Prostate gland (tissue), 2 donors: Measurements from ENCODE around the gene AGFG1.

ENCODE experiments used
- POLR2AphosphoS5 ChIP-seq: sonication (generic); formaldehyde crosslinking; IDR thresholded peaks from one replicate; pipeline ENCODE4 v1.6.1; 2017; ENCODE audit warnings: antibody characterized with exemption
- TF ChIP-seq, protein P1 (sequence below), 4 experiments: fragments of 200-600 bp in 2 of 4; fragments of 450-650 bp in 2 of 4; sonication (generic) in 2 of 4; IDR thresholded peaks; 1 replicate in 3 of 4; 2 replicates in 1 of 4; pipeline ENCODE4 v1.5.1; 2016 to 2019; ENCODE audit warnings: antibody characterized with exemption in 4 of 4, mild to moderate bottlenecking in 2 of 4, moderate library complexity in 2 of 4

DNA sequence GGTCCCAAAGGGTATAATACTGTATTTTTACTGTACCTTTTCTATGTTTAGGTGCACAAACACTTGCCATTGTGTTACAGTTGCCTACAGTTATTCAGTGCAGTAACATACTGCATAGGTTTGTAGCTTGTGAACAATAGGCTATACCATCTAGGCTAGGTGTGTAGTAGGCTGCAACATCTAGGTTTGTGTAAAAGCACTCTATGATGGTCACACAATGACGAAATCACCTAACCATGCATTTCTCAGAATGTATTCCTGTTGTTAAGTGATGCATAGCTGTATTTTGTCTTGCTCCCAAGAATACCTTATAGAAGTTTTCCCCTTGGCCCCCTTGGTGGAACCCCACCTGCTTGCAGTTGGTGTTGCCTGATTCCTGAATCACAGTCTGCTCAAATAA is 29.3 kb upstream of the AGFG1 start:
- TF ChIP-seq, protein P1, sequence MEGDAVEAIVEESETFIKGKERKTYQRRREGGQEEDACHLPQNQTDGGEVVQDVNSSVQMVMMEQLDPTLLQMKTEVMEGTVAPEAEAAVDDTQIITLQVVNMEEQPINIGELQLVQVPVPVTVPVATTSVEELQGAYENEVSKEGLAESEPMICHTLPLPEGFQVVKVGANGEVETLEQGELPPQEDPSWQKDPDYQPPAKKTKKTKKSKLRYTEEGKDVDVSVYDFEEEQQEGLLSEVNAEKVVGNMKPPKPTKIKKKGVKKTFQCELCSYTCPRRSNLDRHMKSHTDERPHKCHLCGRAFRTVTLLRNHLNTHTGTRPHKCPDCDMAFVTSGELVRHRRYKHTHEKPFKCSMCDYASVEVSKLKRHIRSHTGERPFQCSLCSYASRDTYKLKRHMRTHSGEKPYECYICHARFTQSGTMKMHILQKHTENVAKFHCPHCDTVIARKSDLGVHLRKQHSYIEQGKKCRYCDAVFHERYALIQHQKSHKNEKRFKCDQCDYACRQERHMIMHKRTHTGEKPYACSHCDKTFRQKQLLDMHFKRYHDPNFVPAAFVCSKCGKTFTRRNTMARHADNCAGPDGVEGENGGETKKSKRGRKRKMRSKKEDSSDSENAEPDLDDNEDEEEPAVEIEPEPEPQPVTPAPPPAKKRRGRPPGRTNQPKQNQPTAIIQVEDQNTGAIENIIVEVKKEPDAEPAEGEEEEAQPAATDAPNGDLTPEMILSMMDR (IDR thresholded peaks at IDR 0.05): no peak
- no peak for TF ChIP-seq POLR2AphosphoS5
